Fibroblast of the conjunctiva (primary cell): ENCODE data around the gene ZBTB7B.

ENCODE experiments used
- DNase-seq: peaks from one replicate; pipeline ENCODE4 v3.0.0-alpha.2; 2010; ENCODE audit warnings: low read depth

The ZBTB7B gene

DNA sequence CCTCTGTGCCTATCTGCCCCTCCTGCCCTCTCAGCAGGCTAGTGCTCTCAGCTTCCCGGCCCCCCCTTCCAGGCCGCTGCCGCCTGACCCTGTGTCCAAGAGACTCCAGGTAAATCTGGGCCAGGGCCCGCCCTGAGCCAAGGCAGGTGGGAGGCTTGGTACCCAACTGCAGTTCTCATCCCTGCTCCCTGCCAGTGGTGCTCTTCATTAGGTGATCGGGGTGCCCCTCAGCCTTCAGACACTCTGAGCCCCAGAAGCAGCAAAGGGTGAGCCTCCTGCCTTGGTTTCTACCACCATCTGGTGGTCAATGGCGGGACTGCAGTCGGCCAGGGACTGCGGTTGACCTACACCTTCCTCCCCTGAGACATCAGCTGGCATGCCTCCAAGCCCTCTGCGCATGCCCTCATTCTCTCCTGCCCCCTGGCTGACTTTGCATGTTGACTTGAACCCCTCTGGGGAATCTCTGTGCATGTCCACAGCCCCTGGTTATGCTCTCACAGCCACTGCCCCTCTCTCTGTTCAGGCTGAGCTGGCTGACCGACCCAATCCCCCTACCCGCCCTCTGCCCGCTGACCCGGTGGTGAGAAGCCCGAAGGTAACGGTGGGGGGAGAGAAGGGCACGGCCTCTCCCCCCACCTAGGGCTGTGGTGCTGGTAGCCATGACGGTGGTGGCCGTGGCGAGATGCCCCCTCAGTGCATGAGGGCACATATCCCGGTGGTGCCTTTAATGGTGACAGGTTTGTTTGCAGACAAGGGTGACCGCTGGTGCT, 59.0 kb downstream of the ZBTB7B start:
- peak; percentile 70 for DNase-seq

DNA sequence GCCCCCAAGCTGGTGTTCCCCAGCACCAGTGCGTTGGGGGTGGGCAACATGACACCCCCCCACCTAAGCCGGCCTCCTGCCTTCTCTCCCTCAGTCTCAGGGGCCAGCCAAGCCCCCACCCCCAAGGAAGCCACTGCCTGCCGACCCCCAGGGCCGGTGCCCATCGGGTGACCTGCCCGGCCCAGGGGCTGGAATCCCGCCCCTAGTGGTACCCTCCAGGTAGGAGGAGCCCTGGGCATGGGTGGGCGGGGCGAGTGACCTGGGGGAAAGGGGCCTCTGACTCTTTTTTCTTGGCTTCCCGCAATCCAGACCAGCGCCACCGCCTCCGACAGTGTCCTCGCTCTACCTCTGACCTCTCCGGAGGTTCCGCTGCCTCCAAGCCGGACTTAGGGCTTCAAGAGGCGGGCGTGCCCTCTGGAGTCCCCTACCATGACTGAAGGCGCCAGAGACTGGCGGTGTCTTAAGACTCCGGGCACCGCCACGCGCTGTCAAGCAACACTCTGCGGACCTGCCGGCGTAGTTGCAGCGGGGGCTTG, 59.6 kb downstream of the ZBTB7B start:
- DNase-seq = no peak

DNA sequence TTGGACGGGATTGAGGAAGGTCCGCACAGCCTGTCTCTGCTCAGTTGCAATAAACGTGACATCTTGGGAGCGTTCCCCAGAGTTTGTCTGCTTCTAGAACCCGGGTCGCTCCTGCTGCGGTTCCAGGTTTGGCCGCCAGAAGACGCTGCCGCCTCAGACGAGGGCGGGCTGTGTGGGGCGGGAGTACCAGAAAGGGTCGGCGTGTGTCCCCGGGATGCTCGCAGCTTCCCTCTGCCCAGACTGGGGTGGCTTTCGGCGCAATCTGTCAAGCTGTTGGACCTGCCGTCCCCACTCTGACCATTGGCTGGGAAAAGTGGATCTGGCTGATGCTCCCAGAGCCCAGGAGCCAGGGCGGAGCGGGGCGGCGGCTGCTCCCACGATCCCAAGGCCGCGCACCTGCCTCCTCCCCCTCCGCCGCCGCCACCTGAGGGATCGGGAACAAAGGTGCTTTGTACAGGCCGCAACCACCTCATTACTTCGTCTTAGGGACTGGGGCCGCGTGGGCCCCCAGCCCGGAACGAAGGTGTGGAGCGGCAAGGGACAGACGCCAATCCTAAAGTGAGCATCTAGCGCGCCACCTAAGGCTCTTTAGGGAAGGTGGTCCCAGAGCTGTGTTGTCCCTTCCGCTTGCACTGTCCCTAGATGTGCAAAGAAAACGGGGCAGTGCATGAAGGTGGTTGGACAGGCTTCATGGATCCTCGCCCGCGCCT, 60.3 kb downstream of the ZBTB7B start:
- no peak for DNase-seq

DNA sequence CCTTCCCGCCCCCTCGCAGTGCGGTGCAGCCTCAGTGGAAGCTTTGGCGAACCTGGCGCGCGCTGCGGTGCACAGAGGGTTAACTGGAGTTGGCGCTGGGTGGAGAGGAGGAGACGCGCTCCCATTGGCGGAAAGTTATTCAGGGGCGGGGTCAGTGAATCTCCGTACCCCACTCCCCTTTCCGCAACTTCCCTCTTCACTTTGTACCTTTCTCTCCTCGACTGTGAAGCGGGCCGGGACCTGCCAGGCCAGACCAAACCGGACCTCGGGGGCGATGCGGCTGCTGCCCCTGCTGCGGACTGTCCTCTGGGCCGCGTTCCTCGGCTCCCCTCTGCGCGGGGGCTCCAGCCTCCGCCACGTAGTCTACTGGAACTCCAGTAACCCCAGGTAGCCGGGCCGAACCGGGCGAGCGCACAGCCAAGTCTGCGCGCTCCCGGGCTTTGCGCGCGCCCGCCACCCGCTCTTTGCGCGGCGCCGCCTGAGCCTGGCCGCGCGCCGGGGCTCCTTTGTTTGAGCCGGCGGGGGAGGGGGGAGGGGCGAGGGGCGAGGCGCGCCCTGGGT, 61.0 kb downstream of the ZBTB7B start, which contains the start of gene EFNA4:
TSS of gene EFNA4 (plus strand) at position 191 of the 561 bp plus-strand sequence. CDS start at position 275, 84 bp downstream.
- no peak for DNase-seq

DNA sequence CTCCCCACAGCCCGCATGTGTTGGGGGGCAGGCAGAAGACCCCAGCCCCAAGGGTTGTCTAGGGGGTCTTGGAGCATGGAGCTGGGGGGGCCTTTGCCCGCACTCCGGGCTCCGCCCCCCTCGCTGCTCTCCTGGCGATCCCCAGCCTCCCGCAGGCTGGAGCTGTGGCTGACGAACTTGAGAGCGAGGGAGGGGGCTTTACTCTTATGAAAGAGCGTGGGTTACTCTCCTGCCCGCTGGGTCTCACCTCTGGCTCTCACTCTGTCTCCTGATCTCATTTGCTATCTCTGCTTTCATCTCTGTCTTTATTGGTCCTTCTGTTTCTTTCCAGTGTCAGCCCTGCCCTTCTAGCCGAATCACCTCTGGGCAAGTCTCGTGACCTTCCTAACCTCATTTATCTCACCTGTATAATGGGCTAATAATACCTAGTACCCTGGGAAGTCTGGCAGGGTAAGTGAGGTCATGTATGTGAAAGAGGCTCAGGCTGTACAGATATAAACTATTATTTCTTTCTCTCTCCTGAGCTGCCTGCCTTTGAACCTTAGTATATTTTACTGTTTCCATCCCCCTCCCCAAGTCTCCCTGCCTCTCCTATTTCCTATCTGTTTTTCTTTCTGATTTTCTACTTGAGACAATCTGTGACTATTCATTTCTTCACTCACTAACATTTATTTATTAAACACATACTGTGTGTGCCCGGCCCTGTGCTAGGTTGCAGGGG, 61.7 kb downstream of the ZBTB7B start:
- no peak for DNase-seq

DNA sequence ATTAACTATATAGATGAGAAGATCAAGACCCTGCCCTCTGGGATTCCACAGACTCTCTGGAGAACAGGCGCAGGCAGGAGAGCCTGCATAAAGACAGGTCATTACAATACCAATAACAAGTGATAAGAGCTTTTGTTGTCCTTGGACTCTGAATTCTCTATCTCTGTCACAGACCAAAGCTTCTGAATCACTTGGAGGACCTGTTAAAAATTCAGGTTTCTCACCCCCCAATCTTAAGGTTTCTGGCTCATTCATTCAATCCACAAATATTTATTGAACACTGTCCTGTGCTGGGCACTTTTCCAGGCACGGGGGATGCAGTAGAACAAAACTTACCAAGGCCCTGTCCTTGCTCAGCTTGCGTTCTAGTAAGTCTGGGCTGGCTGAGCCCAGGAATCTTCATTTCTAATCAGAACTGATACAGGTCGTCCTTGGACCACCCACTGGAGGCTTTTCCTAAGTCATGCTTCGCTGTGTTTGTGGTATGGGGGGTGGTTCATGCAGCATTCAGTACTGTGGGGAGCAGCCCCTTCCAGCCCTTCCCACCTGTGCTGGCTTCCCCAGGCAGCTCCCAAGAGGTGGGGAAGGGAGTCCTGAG, 62.3 kb downstream of the ZBTB7B start:
- DNase-seq = no peak

DNA sequence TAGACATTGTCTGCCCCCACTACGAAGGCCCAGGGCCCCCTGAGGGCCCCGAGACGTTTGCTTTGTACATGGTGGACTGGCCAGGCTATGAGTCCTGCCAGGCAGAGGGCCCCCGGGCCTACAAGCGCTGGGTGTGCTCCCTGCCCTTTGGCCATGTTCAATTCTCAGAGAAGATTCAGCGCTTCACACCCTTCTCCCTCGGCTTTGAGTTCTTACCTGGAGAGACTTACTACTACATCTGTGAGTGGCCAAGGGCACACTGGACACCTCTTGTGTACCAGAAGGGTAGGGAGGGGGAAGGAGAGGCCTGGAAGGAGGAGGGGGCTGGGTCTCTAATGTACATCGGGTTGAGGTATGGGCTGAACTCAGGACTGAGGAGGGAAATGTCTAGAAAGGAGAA, 64.2 kb downstream of the ZBTB7B start:
- no peak for DNase-seq
